ENCODE results near the gene SLC9A9.

Gene SLC9A9

GRCh38 chr3:143243686-143244085 lies 604.6 kb downstream of the SLC9A9 start:
- Histone ChIP-seq H3K4me1 (ENCODE audit: insufficient read depth, low read length) (peaks cover 8% of the 10 kb centered on the region), H3K79me2 (ENCODE audit: insufficient read depth, low read length) (no peaks in the 10 kb centered on the region), H3K4me2 (ENCODE audit: insufficient read depth, low read length) (no peak overlapping the region), H4K20me1 (ENCODE audit: insufficient read depth, low read length) (no peaks in the 10 kb centered on the region), H3K36me3 (ENCODE audit: insufficient read depth, low read length) (no peaks in the 10 kb centered on the region), H3K9me3 (ENCODE audit: insufficient read depth, low read length, severe bottlenecking) (no peaks in the 10 kb centered on the region), H3K27me3 (ENCODE audit: insufficient read depth, low read length, poor library complexity) (no peaks in the 10 kb centered on the region), H3K9ac (ENCODE audit: low read depth, low read length) (no peak overlapping the region), H3K4me3 (ENCODE audit: low read depth in 1 of 2, low read length in 2 of 2) (no peak overlapping the region), H2AFZ (ENCODE audit: low read depth, low read length) (no peak overlapping the region), H3K27ac (ENCODE audit: low read length) (no peak overlapping the region)
- ATAC-seq (ENCODE audit: insufficient read depth, low read depth) = no peak
- no peak for TF ChIP-seq EZH2 (IDR thresholded peaks at IDR 0.05; ENCODE audit: borderline replicate concordance, low read depth, low read length, severe bottlenecking)
- TF ChIP-seq, protein P1, sequence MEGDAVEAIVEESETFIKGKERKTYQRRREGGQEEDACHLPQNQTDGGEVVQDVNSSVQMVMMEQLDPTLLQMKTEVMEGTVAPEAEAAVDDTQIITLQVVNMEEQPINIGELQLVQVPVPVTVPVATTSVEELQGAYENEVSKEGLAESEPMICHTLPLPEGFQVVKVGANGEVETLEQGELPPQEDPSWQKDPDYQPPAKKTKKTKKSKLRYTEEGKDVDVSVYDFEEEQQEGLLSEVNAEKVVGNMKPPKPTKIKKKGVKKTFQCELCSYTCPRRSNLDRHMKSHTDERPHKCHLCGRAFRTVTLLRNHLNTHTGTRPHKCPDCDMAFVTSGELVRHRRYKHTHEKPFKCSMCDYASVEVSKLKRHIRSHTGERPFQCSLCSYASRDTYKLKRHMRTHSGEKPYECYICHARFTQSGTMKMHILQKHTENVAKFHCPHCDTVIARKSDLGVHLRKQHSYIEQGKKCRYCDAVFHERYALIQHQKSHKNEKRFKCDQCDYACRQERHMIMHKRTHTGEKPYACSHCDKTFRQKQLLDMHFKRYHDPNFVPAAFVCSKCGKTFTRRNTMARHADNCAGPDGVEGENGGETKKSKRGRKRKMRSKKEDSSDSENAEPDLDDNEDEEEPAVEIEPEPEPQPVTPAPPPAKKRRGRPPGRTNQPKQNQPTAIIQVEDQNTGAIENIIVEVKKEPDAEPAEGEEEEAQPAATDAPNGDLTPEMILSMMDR (IDR thresholded peaks at IDR 0.05; ENCODE audit: borderline replicate concordance, extremely low read depth, low read length, poor library complexity, severe bottlenecking) = no peak
- DNase-seq = no peak

GRCh38 chr3:143242691-143243090 lies 605.6 kb downstream of the SLC9A9 start:
- Histone ChIP-seq H2AFZ (ENCODE audit: low read depth, low read length) (no peak overlapping the region), H4K20me1 (ENCODE audit: insufficient read depth, low read length) (no peaks in the 10 kb centered on the region)
- no peak for ATAC-seq (ENCODE audit: insufficient read depth, low read depth)

GRCh38 chr3:143242101-143242500 lies 606.2 kb downstream of the SLC9A9 start:
- TF ChIP-seq EZH2 (IDR thresholded peaks at IDR 0.05; ENCODE audit: borderline replicate concordance, low read depth, low read length, severe bottlenecking) = no peak
- TF ChIP-seq, protein P1 (IDR thresholded peaks at IDR 0.05; ENCODE audit: borderline replicate concordance, extremely low read depth, low read length, poor library complexity, severe bottlenecking) = no peak
- H3K9me3 ChIP-seq (ENCODE audit: insufficient read depth, low read length, severe bottlenecking) = no peaks in the 10 kb centered on the region
- no peak for ATAC-seq (ENCODE audit: insufficient read depth, low read depth)
- H3K27ac ChIP-seq (ENCODE audit: low read length) = peak overlapping the region; percentile 38; the same call in 1 of the 2 replicates
- H3K79me2 ChIP-seq (ENCODE audit: insufficient read depth, low read length) = no peaks in the 10 kb centered on the region
- H3K4me3 ChIP-seq (ENCODE audit: low read depth in 1 of 2, low read length in 2 of 2) = no peak overlapping the region
- H3K9ac ChIP-seq (ENCODE audit: low read depth, low read length) = no peak overlapping the region
- H4K20me1 ChIP-seq (ENCODE audit: insufficient read depth, low read length) = no peaks in the 10 kb centered on the region
- H3K27me3 ChIP-seq (ENCODE audit: insufficient read depth, low read length, poor library complexity) = no peaks in the 10 kb centered on the region
- no peak for DNase-seq
- H3K4me1 ChIP-seq (ENCODE audit: insufficient read depth, low read length) = peaks cover 17% of the 10 kb centered on the region
- H2AFZ ChIP-seq (ENCODE audit: low read depth, low read length) = no peak overlapping the region
- no peak overlapping the region for H3K4me2 ChIP-seq (ENCODE audit: insufficient read depth, low read length)
- no peaks in the 10 kb centered on the region for H3K36me3 ChIP-seq (ENCODE audit: insufficient read depth, low read length)

More at GRCh38 chr3:143242691-143243090, 605.6 kb downstream of the SLC9A9 start:
- Histone ChIP-seq H3K4me2 (ENCODE audit: insufficient read depth, low read length) (no peak overlapping the region), H3K4me3 (ENCODE audit: low read depth in 1 of 2, low read length in 2 of 2) (no peak overlapping the region), H3K36me3 (ENCODE audit: insufficient read depth, low read length) (no peaks in the 10 kb centered on the region), H3K27ac (ENCODE audit: low read length) (peak overlapping the region; percentile 38; the same call in 1 of the 2 replicates), H3K79me2 (ENCODE audit: insufficient read depth, low read length) (no peaks in the 10 kb centered on the region), H3K27me3 (ENCODE audit: insufficient read depth, low read length, poor library complexity) (no peaks in the 10 kb centered on the region), H3K4me1 (ENCODE audit: insufficient read depth, low read length) (peaks cover 12% of the 10 kb centered on the region), H3K9me3 (ENCODE audit: insufficient read depth, low read length, severe bottlenecking) (no peaks in the 10 kb centered on the region), H3K9ac (ENCODE audit: low read depth, low read length) (no peak overlapping the region)
- TF ChIP-seq EZH2 (IDR thresholded peaks at IDR 0.05; ENCODE audit: borderline replicate concordance, low read depth, low read length, severe bottlenecking) = no peak
- TF ChIP-seq, protein P1 (IDR thresholded peaks at IDR 0.05; ENCODE audit: borderline replicate concordance, extremely low read depth, low read length, poor library complexity, severe bottlenecking) = no peak
- no peak for DNase-seq

All from DND-41 (cell line).